ENCODE results near the gene APBA2. TPM values are rescaled to one million over a fixed set of nuclear protein-coding genes. Genes with fewer than 3 reads are reported as not detected.

Gene APBA2
- polyA plus RNA-seq, 2 of the 4 experiments (the other 2 are of a cell fraction): 11.4 to 12.6 TPM

- TF ChIP-seq MYC (IDR thresholded peaks at IDR 0.05; ENCODE audit: borderline replicate concordance, low read length) (no peak), ELK1 (IDR thresholded peaks at IDR 0.05; ENCODE audit: low read depth, low read length) (no peak), RNF2 (IDR thresholded peaks at IDR 0.05; ENCODE audit: borderline replicate concordance, low read depth) (no peak), POLR2AphosphoS2 (conservative IDR thresholded peaks at IDR 0.05; ENCODE audit: low read length) (no peak), PHF8 (IDR thresholded peaks at IDR 0.05; ENCODE audit: borderline replicate concordance, low read depth) (no peak)
Observed at GRCh38 chr15:28914046-28914445, 28.3 kb downstream of the APBA2 start (continued).

DNA sequence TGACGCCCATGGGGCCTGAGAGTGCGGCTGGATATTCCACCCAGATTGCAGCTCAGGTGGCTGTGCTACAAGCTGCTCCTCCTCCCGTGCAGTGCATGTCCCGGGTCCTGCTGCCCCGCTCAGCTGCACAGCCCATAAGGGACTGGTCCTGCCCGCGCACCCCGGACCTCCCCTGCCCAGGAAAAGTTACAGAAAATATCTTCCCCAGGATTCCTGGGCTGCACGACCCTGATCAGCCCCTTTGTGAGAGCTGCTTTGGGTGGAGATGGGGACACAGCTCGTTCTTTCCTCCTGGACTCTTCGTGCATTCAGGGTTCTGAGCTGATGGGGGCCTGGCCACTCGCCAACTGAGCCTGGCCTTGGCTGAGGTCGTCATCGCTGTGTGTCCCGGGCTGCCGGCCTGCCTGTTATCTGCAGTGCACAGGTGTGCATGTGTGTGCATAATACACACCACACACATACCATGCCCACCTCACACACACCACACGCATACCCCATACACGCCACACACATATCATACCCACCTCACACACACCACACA lies 28.8 kb downstream of the APBA2 start:
- Histone ChIP-seq H3K4me1 (peaks cover 8% of the 10 kb centered on the region), H3K4me2 (no peak overlapping the region), H3K9me3 (no peaks in the 10 kb centered on the region), H3K27ac (no peak overlapping the region), H3K4me3 (no peak overlapping the region)
- TF ChIP-seq CHD4 (IDR thresholded peaks at IDR 0.05; ENCODE audit: borderline replicate concordance): no peak
- no peak for TF ChIP-seq NR3C1 (IDR thresholded peaks at IDR 0.05)
- no peak for TF ChIP-seq NFE2L2 (conservative IDR thresholded peaks at IDR 0.05; ENCODE audit: low read length)
- TF ChIP-seq, protein P1, sequence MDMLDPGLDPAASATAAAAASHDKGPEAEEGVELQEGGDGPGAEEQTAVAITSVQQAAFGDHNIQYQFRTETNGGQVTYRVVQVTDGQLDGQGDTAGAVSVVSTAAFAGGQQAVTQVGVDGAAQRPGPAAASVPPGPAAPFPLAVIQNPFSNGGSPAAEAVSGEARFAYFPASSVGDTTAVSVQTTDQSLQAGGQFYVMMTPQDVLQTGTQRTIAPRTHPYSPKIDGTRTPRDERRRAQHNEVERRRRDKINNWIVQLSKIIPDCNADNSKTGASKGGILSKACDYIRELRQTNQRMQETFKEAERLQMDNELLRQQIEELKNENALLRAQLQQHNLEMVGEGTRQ (IDR thresholded peaks at IDR 0.05): no peak
- TF ChIP-seq ELK1 (IDR thresholded peaks at IDR 0.05; ENCODE audit: low read depth, low read length): no peak
- DNase-seq (ENCODE audit: low read depth in 1 of 2, low spot score in 1 of 2): no peak
- FAIRE-seq: no peak
- no peak for ATAC-seq
- POLR2A ChIA-PET: interaction anchor here (0.6 kb wide), 1 partner anchor 1511 kb away, joined by 8 read pairs; no protein-coding TSS in a partner anchor
- 78% methylated on average over 18 of the region's 18 CpGs for WGBS (ENCODE audit: missing lambda C conversion rate)
- CTCF ChIA-PET: interaction anchor here (3.8 kb wide), 1 partner anchor 189 kb away, joined by 17 read pairs; no protein-coding TSS in a partner anchor

DNA sequence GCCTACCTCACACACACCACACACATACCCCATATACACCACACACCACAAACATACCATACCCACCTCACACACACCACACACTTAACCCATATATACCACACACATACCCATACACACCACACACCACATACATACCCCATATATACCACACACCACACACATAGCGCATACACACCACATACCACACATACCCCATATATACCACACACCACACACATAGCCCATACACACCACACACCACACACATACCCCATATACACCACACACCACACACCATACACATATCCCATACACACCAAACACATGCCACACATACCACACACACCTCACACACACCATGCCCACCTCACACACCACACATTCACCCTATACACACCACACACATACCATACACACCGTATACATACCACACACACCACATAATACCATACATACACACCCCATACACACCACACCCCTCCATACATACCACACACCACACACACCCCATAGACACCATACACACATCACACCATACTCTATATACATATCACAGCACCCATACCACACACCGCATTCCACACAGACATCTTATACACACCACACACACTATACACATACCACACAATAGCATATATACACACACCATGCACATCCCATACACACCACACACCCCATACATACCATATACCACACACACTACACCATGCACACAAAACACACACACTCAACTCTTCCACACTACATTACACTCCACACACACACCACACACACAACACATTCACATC lies 29.5 kb downstream of the APBA2 start:
- POLR2A ChIA-PET: no interaction called here
- no peak for DNase-seq (ENCODE audit: low read depth in 1 of 2, low spot score in 1 of 2)
- WGBS (ENCODE audit: missing lambda C conversion rate): 91% methylated on average over 3 of the region's 3 CpGs
- Histone ChIP-seq H3K4me1 (peaks cover 9% of the 10 kb centered on the region), H3K9me3 (no peaks in the 10 kb centered on the region), H3K4me3 (no peak overlapping the region), H3K27ac (no peak overlapping the region), H3K4me2 (no peak overlapping the region)
- CTCF ChIA-PET: no interaction called here
- FAIRE-seq: no peak
- no peak for ATAC-seq
- TF ChIP-seq SREBF2 (IDR thresholded peaks at IDR 0.05) (no peak), MYC (IDR thresholded peaks at IDR 0.05; ENCODE audit: borderline replicate concordance, low read length) (no peak), HES2 (IDR thresholded peaks at IDR 0.05) (no peak), HEYL (CRISPR knock-in tag; IDR thresholded peaks at IDR 0.05) (no peak), ZNF302 (CRISPR knock-in tag; IDR thresholded peaks at IDR 0.05) (no peak), RARB (CRISPR knock-in tag; IDR thresholded peaks at IDR 0.05) (no peak), POLR2AphosphoS2 (conservative IDR thresholded peaks at IDR 0.05; ENCODE audit: low read length) (no peak), FOSB (CRISPR knock-in tag; IDR thresholded peaks at IDR 0.05) (no peak), CTCF (IDR thresholded peaks at IDR 0.05) (no peak), ESRRA (IDR thresholded peaks at IDR 0.05; ENCODE audit: borderline replicate concordance, low read length) (no peak), ZC3H11A (IDR thresholded peaks at IDR 0.05) (no peak), POLR2A (IDR thresholded peaks at IDR 0.05; ENCODE audit: low read length) (no peak), JUN (IDR thresholded peaks at IDR 0.05) (no peak)
- TF ChIP-seq, protein P2, sequence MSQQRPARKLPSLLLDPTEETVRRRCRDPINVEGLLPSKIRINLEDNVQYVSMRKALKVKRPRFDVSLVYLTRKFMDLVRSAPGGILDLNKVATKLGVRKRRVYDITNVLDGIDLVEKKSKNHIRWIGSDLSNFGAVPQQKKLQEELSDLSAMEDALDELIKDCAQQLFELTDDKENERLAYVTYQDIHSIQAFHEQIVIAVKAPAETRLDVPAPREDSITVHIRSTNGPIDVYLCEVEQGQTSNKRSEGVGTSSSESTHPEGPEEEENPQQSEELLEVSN (IDR thresholded peaks at IDR 0.05; ENCODE audit: borderline replicate concordance, low read depth): no peak
- TF ChIP-seq, protein P3, sequence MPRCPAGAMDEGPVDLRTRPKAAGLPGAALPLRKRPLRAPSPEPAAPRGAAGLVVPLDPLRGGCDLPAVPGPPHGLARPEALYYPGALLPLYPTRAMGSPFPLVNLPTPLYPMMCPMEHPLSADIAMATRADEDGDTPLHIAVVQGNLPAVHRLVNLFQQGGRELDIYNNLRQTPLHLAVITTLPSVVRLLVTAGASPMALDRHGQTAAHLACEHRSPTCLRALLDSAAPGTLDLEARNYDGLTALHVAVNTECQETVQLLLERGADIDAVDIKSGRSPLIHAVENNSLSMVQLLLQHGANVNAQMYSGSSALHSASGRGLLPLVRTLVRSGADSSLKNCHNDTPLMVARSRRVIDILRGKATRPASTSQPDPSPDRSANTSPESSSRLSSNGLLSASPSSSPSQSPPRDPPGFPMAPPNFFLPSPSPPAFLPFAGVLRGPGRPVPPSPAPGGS (IDR thresholded peaks at IDR 0.05): no peak
